HG02623 (cell line): ENCODE data around the gene SPOP.
"Not testable (repeated sequence)": the region's sequence is repeated elsewhere in the genome, so short reads cannot be mapped to it uniquely, and the experiment has no call there.

Experiments
- ATAC-seq: cut with Tn5 transposase; IDR thresholded peaks from one replicate; pipeline ENCODE4 v1.9.1; 2021; ENCODE audit warnings: moderate library complexity; ENCODE audit not compliant: unreplicated experiment

SPOP gene

GRCh38 chr17:49574945-49575678 lies 102.8 kb downstream of the SPOP start:
- no peak for ATAC-seq

GRCh38 chr17:49574323-49574781 lies 103.5 kb downstream of the SPOP start:
- ATAC-seq = no peak

DNA sequence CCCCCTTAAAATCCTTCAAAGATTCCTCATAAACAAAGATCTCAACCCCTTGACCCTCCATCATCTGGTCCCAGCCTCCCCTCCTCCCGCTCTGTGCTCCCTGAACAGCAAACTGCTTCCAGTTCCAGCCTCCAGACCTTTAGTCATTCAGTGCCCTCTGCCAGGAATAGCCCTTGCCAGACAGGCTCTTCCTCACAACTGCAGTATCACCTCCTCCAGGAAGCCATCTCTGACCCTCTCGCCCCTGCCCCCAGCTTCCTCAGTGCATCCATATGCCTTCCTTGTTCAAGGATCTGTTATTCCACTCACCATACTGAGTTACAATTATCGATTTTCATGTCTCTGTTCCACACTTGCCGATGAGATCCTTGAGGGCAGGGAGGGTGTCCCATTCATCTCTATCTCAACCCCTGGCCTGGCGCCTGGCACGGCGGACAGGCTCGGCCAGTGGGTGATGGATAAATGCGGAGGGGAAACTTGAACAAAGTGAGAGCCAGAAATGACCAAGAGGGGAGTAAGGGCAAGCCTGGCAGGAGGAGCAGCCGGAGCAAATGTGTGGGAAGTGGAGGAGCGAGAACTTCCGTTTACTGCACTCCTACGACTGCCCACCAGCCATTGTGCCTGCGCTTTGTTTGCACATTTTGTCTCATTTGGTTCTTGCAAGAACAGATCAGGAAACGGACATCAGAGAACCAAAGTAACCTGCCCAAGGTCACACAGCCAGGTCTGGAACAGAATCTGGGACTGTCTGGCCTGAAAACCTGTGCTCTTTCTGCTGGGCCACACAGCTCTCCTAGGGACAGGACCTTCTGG lies 104.2 kb downstream of the SPOP start:
- ATAC-seq = no peak

DNA sequence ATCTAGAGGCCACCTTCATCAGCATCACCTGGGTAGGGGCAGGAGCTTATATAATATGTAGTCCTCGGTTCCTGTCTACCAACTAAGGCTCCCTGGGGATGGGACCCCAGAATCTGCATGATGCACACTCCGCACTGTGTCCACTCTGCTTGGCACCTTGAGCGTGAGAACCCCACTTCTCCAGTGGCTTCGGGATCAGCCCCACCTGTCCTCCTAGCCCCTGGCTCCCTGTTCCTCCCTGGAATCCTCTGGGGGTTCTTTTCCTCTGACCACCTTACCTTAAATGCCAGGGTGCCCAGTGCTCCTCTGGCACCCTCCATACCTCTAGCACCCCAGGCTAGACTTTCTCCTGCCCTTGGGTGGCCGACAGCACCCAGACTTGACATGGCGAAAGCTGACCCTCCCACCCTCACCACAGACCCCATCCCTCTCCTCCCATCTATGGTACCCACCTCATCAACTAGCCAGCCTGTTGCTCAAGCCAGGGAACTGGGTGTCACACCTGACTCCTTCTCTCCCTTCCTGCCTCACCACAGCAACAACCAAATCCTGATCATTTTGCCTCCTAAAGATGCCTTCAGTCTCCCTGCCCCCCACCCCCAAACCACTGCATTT lies 105.0 kb downstream of the SPOP start:
- ATAC-seq = no peak

DNA sequence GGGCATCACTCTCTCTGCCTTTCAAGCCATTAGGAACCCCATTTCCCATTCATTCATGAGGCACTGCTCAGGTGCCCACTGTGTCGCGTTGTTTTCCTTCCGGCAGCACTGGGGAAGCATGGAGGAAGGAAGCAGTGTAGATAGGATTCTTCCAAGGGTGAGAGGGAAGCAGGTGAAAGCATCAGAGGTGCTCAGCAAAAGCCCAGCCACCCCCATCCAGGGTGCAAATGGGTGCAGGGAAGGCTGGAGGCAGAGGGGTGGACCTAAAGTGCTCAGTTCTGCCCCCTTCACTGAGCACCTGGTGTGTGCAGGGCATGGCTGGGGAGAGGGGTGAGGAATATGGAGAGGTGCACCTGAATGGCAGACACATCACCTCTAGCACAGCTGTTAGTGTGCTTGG lies 105.7 kb downstream of the SPOP start:
- no peak for ATAC-seq

DNA sequence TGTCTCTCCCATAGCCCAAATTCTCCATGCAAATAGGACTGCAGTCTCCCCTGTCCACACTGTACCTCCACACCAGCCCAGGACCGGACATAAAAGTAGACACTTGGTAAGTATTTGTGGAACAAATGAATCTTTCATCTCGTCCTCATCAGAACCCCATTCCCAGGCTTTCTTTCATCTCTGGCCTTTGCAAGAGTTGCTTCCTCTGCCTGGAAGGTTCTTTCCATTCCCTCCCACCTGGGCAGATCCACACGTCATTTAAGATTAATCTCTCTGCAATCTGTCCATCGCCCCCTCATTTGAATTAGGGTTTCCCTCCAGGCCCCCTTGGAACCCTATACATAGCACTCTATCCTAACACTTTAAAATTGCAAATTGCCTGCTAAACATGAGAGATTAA lies 106.1 kb downstream of the SPOP start:
- no peak for ATAC-seq

GRCh38 chr17:49571283-49571682 lies 106.6 kb downstream of the SPOP start:
- no peak for ATAC-seq

DNA sequence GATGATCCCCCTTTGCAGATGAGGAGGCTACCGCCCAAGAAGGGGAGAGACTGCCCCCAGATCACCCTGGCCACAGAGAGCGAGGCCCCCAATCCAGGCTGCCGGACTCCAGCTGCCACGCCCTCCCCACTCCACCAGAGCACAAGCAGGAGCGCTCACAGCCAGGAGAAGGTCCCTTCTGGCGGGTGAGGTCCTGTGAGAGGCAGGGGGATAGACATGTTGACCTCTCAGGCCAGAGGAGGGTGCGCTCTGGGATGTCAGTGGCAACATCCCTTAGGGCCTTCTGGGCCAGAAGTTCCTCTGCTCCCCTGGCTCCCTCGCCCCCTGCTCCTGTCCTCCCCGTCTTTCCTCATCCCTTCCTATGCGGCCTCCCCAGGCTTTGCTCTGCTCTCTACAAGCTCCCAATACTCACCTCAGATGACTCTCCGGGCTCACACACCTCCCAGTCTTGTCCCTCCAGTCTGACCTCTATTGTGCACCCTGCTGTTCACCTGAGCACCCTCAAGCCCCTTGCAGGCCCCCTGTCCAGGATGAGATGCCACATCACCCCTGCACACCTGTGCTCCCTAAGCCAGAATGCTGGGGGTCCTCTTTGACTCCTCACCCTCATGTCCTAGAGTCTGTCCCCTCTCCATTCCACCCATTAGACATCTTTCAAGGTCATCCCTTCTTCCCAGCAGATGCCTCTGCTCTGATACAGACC lies 107.2 kb downstream of the SPOP start:
- no peak for ATAC-seq

DNA sequence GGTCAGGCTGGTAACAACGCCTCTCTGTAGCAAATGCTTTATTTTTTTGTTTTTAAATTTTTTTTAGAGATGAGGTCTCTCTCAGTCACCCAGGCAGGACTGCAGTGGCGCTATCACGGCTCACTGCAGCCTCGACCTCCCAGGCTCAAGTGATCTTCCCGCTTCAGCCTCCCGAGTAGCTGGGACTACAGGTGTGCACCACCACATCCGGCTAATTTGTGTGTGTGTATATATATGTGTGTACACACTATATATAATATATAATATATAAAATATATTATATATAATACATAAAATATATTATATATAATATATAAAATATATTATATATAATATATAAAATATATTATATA lies 109.2 kb downstream of the SPOP start:
- not testable (repeated sequence) for ATAC-seq

DNA sequence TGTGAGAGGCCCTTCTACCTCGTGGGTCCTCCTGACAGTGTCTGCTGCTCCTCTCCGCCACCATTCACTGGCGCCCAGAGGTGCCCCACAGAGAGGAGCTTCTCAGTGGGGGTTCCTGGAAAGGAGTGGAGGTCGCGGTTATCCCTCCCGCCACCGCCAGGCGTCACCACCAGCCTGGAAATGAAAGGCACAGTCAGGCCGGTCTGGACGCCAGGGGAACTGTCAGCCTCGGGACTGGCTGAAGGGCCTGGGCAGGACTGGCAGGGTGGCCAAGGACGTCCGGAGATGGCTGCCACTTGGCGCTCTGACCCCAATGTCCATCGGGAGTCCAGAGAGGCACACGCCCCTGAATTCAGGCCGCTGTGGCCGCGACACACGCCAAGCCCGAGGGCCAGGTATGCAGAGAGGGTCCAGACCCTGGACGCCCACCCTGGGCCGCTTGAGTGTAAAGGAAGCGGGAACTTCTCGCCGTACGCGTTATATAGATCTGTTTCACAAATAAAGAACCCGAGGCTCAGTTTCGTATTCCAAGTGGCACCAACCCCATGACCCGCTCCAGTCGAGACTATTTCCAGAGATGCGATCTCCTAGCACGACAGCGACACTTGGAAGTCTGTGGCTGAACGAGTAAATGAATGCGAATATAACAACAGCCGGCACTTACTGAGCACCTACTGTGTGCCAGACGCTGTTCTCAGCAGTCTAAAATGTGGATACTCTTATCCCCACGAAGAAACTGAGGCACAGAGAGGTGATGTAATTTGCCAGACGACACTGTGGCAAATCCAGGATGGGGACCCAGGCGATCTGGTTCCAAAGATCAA lies 109.8 kb downstream of the SPOP start:
- no peak for ATAC-seq

- ATAC-seq = no peak
Observed at GRCh38 chr17:49567104-49567521, 110.8 kb downstream of the SPOP start.

DNA sequence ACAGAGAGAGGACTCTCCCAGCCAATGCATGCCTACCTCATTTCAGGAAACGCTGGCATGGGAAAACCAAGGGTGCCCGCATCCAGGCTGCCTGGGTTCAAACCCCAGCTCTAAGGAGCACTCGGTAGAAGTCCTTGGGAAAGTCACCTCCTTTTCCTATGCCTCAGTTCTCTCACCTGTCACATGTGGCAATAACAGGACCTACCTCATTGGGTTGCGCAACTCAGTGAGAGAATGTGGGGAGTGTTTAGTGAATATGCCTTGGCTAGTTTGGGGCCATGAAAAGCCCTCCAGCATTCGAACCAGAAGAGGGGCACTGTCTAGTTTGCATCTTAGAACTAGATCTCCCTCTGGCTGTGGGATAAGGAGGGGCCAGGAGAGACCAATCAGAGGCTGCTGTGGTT lies 111.2 kb downstream of the SPOP start:
- no peak for ATAC-seq

- ATAC-seq = no peak
Observed at GRCh38 chr17:49565948-49566491, 111.9 kb downstream of the SPOP start.

DNA sequence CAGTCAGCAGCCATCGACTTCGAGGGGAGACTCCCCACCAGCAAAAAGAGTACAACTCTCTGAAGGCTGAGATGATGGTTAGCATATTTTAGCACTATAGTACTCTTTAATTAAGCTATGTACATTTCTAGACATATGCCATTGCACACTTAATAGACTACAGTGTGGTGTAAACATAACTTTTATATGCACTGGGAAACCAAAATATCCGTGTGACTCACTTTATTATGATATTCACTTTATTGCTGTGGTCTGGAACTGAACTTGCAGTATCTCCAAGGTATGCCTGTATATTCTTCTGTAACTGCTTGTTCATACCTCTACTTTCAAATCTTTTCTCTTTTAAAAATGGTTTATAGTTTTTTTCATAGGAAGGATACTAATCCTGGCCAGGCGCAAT lies 113.3 kb downstream of the SPOP start:
- no peak for ATAC-seq

DNA sequence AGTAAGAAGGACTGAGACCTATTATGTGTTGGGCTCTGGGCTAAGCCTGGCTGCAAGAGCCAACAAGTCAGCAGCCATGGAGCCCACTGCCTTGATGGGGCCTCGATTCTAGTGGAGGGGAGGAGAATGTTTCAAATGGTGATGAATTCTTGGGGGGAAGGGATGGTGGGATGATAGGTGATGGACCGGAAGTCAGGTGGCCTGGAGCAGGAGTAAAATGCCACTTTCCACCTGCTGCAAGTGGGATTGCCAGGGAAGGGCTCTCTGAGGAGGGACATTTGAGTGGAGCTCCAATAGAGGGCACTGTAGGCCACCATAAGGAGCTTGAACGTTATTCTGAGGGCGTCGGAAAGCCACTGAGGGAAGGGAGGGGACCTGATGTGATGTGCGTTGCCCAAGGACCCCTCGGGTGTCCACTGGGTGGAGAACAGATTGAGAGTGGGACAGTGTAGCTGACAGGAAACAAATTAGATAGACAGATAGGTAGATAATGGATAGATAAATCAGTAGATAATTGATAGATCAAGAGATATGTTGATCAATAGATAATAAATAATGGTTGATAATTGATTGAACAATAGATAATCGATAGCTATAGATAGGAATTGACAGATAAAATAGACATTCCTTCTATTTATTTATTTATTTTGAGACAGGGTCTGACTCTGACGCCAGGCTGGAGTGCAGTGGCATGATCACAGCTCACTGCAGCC lies 120.4 kb downstream of the SPOP start:
- no peak for ATAC-seq

DNA sequence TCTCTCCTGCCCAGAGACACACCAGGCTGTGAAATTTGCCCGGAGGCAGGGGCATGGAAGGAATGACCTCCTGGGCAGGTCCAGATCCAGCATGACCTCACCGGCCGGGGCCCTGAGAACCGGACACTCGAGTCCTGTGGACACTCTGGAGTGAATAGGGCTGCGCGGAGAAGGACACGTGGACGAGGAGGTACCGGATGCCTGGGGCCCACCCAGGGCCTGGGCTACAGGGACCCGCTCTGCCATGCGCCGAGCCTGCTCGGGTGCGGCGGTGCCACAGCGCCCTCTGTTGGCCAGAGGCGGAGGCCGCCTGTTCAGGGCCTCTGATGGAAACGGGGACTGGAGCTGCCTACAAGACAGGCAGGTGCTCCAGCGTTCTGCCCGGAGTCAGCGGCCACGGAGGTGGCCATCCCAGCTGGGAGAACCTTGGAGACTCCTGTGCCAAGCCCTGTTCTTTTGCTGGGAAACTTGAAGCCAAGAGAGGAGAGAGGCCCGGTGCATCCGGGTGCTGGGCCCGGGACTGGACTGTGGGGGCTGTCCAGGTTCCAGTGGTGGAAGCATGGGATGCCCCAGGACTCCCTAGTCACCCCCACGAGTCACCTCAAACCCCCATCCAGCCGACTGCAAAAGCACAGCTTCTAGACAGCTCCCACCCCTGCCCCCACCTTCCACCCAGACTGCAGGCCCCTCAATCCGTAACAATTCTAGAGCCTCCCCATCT lies 121.5 kb downstream of the SPOP start:
- no peak for ATAC-seq

DNA sequence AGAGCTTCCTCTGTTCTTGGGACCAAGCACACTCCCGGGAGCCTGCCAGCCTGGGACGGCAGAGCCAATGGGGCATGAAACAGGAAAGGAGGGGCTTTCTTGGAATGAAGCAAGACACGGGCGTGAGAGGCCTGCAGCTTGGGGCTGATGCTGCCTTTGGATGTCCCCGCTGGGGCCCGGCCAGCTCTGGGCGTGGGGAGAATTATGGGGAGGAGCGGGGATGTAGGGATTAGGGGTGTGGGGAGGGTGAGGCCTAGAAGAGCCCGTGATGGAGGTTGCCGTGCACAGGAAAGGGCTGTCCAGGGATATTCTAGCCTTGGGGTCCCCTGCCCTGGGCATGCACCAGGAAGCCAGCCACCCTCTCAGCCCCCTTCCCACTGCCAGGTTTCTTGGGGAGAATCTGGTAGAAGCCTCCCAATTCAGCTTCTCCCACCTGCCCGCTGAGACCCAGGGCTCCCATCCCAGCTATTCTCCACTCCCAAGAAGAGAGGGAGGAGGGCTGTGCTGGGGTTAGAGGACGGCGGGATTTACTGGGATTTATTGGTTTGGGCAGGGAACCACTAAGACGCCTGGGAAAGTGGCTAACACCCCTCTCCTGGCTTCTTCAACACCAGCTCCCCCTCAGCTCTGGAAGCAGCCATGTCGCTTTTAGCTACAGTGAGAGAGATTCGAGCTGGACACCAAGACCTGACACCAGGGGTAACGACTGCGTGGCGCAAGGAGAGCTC lies 122.2 kb downstream of the SPOP start:
- ATAC-seq = no peak
